Thyroid gland (tissue), 4 donors: ENCODE results near the gene ARHGAP18.

Source experiments
- CTCF ChIP-seq, 6 experiments: fragments of 200-600 bp in 3 of 6; fragments of 450-650 bp in 3 of 6; sonication (generic) in 3 of 6; IDR thresholded peaks; one replicate each; pipeline ENCODE4 v1.5.1; 2016 to 2019; ENCODE audit warnings: antibody characterized with exemption in 6 of 6, mild to moderate bottlenecking in 2 of 6, inconsistent platforms in 1 of 6, moderate library complexity in 1 of 6
- POLR2A ChIP-seq, 2 donors: fragments of 450-650 bp; IDR thresholded peaks; one replicate each; pipeline ENCODE4 v1.6.1; 2017; ENCODE audit warnings: antibody characterized with exemption in 2 of 2, mild to moderate bottlenecking in 2 of 2, moderate library complexity in 1 of 2

- TF ChIP-seq CTCF (IDR thresholded peaks at IDR 0.05) (no peak), POLR2A (IDR thresholded peaks at IDR 0.05) (no peak)
These were observed 31.5 kb downstream of the ARHGAP18 start for GRCh38 chr6:129678463-129678862.
